GM12878 (cell line): ENCODE measurements around the gene MRPL20. TPM values are rescaled to one million over a fixed set of nuclear protein-coding genes. Genes with fewer than 3 reads are reported as not detected.

Experiments
- ATAC-seq: fragments of 200-7000 bp; cut with Tn5 transposase; 3 replicates; pipeline ENCODE4 v1.9.1; 2020; ENCODE audit warnings: mild to moderate bottlenecking, moderate library complexity
- BruUV-seq: library from RNA; stranded (reverse); fragments of 400-500 nt; replicated peaks from 2 replicates; lab custom pipeline; 2021; lab: Mats Ljungman, UMichigan
- CTCF ChIA-PET: fragments of 300-600 bp; sonication (Branson Sonifier 250); formaldehyde crosslinking; extraction: SDS; loops from one replicate; lab custom pipeline; 2021; ENCODE audit warnings: inconsistent platforms; lab: Yijun Ruan, JAX
- POLR2A ChIA-PET: fragments of 350-600 bp; formaldehyde crosslinking; extraction: SDS; loops from one replicate; lab custom pipeline; 2021; ENCODE audit warnings: inconsistent platforms; lab: Charles Lee
- RAD21 ChIA-PET: fragments of 300-600 bp; sonication (Branson Sonifier 250); formaldehyde crosslinking; loops from one replicate; lab custom pipeline; 2023; ENCODE audit warnings: antibody characterized with exemption; ENCODE audit not compliant: unreplicated experiment; lab: Charles Lee
- SMC1A ChIA-PET: fragments of 300-600 bp; sonication (Branson Sonifier 250); formaldehyde crosslinking; loops from one replicate; lab custom pipeline; 2023; ENCODE audit not compliant: unreplicated experiment, uncharacterized antibody; lab: Charles Lee
- DNase-seq: peaks from one replicate; pipeline ENCODE4 v3.0.0-alpha.2; 2011; ENCODE audit warnings: low read depth, low spot score
- FAIRE-seq: peaks from 3 replicates; lab custom pipeline; 2011; peaks lifted over from hg19 to GRCh38; lab: Jason Lieb, UNC
- H2AFZ ChIP-seq: 2 replicates; pipeline ENCODE4 v1.6.0; 2011; ENCODE audit warnings: low read depth, low read length, control low read depth; ENCODE audit not compliant: control insufficient read depth
- H3K27ac ChIP-seq: 2 replicates; pipeline ENCODE4 v1.5.1; 2011; ENCODE audit warnings: control low read depth; ENCODE audit not compliant: control insufficient read depth, insufficient read depth
- H3K27me3 ChIP-seq, 2 experiments: replicated peaks in 1 of 2; 2 replicates each; pipeline versions ENCODE4 v1.6.0 to v1.6.1; 2011; ENCODE audit warnings: low read length in 1 of 2; ENCODE audit not compliant: control insufficient read depth in 2 of 2, insufficient read depth in 2 of 2
- H3K36me3 ChIP-seq, 2 experiments: 2 replicates each; pipeline ENCODE4 v1.5.1; 2011; ENCODE audit warnings: low read length in 1 of 2; ENCODE audit not compliant: control insufficient read depth in 2 of 2, insufficient read depth in 2 of 2
- H3K4me1 ChIP-seq: 2 replicates; pipeline ENCODE4 v1.6.1; 2011; ENCODE audit warnings: mild to moderate bottlenecking, low read length, moderate library complexity, mixed read lengths; ENCODE audit not compliant: control insufficient read depth, insufficient read depth
- H3K4me2 ChIP-seq: 2 replicates; pipeline ENCODE4 v1.6.0; 2011; ENCODE audit warnings: control low read depth; ENCODE audit not compliant: control insufficient read depth, insufficient read depth
- H3K4me3 ChIP-seq: fragments of 200-600 bp; sonication (generic); 2 replicates; pipeline ENCODE4 v1.5.1; 2016
- H3K79me2 ChIP-seq: 2 replicates; pipeline ENCODE4 v1.6.0; 2011; ENCODE audit warnings: low read length; ENCODE audit not compliant: control insufficient read depth, insufficient read depth
- H3K9ac ChIP-seq: 2 replicates; pipeline ENCODE4 v1.8.0; 2011; ENCODE audit warnings: low read length, control low read depth, mixed read lengths; ENCODE audit not compliant: control insufficient read depth, insufficient read depth
- H3K9me3 ChIP-seq: replicated peaks from 3 replicates; pipeline ENCODE4 v1.5.1; 2011; ENCODE audit warnings: mild to moderate bottlenecking, low read length; ENCODE audit not compliant: control insufficient read depth, insufficient read depth
- H4K20me1 ChIP-seq: 2 replicates; pipeline ENCODE4 v1.6.0; 2011; ENCODE audit not compliant: control insufficient read depth, insufficient read depth
- ATF2 ChIP-seq: IDR thresholded peaks from 2 replicates; pipeline ENCODE4 v1.6.1; 2012; ENCODE audit warnings: low read length, inconsistent platforms
- CHD1 ChIP-seq: IDR thresholded peaks from 2 replicates; pipeline ENCODE4 v1.6.1; 2012; ENCODE audit warnings: low read depth, low read length, improper control_type of control experiment
- DPF2 ChIP-seq: fragments of 450-650 bp; IDR thresholded peaks from 2 replicates; pipeline ENCODE4 v1.6.1; 2017; ENCODE audit warnings: mild to moderate bottlenecking
- EGR1 ChIP-seq, 2 experiments: IDR thresholded peaks; 1 replicate in 1 of 2; 2 replicates in 1 of 2; pipeline ENCODE4 v1.6.1; 2011 to 2012; ENCODE audit warnings: low read depth in 2 of 2, low read length in 2 of 2, borderline replicate concordance in 1 of 2, mild to moderate bottlenecking in 1 of 2, moderate library complexity in 1 of 2
- ESRRA ChIP-seq: IDR thresholded peaks from 2 replicates; pipeline ENCODE4 v1.6.1; 2012; ENCODE audit warnings: mild to moderate bottlenecking, low read length, improper control_type of control experiment
- ETV6 ChIP-seq, 2 experiments: fragments of 450-650 bp in 1 of 2; IDR thresholded peaks in 1 of 2; conservative IDR thresholded peaks in 1 of 2; 2 replicates each; pipeline ENCODE4 v1.6.1; 2014; ENCODE audit warnings: antibody characterized with exemption in 1 of 2, borderline replicate concordance in 1 of 2, low read depth in 1 of 2, mild to moderate bottlenecking in 1 of 2, moderate library complexity in 1 of 2
- FOS ChIP-seq: IDR thresholded peaks from 3 replicates; pipeline ENCODE4 v1.6.1; 2011; ENCODE audit warnings: borderline replicate concordance; ENCODE audit not compliant: insufficient read length; ENCODE audit errors: extremely low read depth
- GATAD2B ChIP-seq: fragments of 450-650 bp; conservative IDR thresholded peaks from 2 replicates; pipeline ENCODE4 v1.6.1; 2017; ENCODE audit warnings: low read depth, mild to moderate bottlenecking, moderate library complexity
- PAX5 ChIP-seq: IDR thresholded peaks from 2 replicates; pipeline ENCODE4 v1.6.1; 2011; ENCODE audit warnings: low read depth, low read length, borderline replicate concordance
- STAT1 ChIP-seq: fragments of 450-650 bp; conservative IDR thresholded peaks from 2 replicates; pipeline ENCODE4 v1.6.1; 2014; ENCODE audit warnings: antibody characterized with exemption, mild to moderate bottlenecking
- STAT3 ChIP-seq: IDR thresholded peaks from 2 replicates; pipeline ENCODE4 v1.6.1; 2011; ENCODE audit warnings: low read depth, low read length, improper control_type of control experiment
- WGBS: methylation state at CpG from one replicate; pipeline ENCODE4 v1.1.6; 2016; ENCODE audit warnings: low lambda C conversion rate; ENCODE audit not compliant: insufficient replicate concordance, insufficient coverage; ENCODE audit errors: missing lambda C conversion rate; 5-methylcytosine and 5-hydroxymethylcytosine counted together
- in situ Hi-C: fragments of 300-500 bp; cut with MboI; formaldehyde crosslinking; loops from 9 replicates; pipeline ENCODE4 v1.14.3; 2018; ENCODE audit warnings: mixed read lengths
- intact Hi-C: fragments of 100-400 bp; cut with micrococcal nuclease; formaldehyde crosslinking; loops from one replicate; pipeline ENCODE4 v1.14.2; 2022; ENCODE audit not compliant: unreplicated experiment
- polyA plus RNA-seq, 11 experiments: library from polyadenylated mRNA; depleted of rRNA in 4 of 11; unstranded in 6 of 11; stranded (reverse) in 5 of 11; fragments of >200 nt; fragmentation: Nextera tagmentation in 4 of 11; fragmentation: Illumina TruSeq in 1 of 11; extraction: Ambion mirVana in 4 of 11; extraction: Trizol in 1 of 11; gene quantifications; 1 replicate in 1 of 11; 2 replicates in 10 of 11; pipeline versions ENCODE4 v1.2.1 to v1.2.3, GENCODE V29; 2011 to 2016; ENCODE audit warnings: inconsistent platforms in 2 of 11, missing spikeins in 2 of 11, low read depth in 1 of 11
- total RNA-seq, 4 experiments: library from RNA; depleted of rRNA in 3 of 4; stranded (reverse); fragments of >200 nt in 3 of 4; fragmentation: Illumina TruSeq in 1 of 4; extraction: Trizol in 1 of 4; gene quantifications; 2 replicates each; pipeline versions ENCODE4 v1.2.1 to v1.2.3, GENCODE V29; 2013 to 2021
- TF ChIP-seq, protein P1 (sequence below): fragments of 450-650 bp; formaldehyde crosslinking; IDR thresholded peaks from 2 replicates; pipeline ENCODE4 v1.4.0; 2020; ENCODE audit warnings: mild to moderate bottlenecking, moderate library complexity

MRPL20 gene
- total and polyA plus RNA-seq, 10 of the 15 experiments (the other 5 are each of a cell fraction or from before 2014, with no cell fraction given): 129 to 525 (median 255) TPM

GRCh38 chr1:1426496-1427105 lies 19.5 kb upstream of the MRPL20 start (continued):
- TF ChIP-seq, protein P1, sequence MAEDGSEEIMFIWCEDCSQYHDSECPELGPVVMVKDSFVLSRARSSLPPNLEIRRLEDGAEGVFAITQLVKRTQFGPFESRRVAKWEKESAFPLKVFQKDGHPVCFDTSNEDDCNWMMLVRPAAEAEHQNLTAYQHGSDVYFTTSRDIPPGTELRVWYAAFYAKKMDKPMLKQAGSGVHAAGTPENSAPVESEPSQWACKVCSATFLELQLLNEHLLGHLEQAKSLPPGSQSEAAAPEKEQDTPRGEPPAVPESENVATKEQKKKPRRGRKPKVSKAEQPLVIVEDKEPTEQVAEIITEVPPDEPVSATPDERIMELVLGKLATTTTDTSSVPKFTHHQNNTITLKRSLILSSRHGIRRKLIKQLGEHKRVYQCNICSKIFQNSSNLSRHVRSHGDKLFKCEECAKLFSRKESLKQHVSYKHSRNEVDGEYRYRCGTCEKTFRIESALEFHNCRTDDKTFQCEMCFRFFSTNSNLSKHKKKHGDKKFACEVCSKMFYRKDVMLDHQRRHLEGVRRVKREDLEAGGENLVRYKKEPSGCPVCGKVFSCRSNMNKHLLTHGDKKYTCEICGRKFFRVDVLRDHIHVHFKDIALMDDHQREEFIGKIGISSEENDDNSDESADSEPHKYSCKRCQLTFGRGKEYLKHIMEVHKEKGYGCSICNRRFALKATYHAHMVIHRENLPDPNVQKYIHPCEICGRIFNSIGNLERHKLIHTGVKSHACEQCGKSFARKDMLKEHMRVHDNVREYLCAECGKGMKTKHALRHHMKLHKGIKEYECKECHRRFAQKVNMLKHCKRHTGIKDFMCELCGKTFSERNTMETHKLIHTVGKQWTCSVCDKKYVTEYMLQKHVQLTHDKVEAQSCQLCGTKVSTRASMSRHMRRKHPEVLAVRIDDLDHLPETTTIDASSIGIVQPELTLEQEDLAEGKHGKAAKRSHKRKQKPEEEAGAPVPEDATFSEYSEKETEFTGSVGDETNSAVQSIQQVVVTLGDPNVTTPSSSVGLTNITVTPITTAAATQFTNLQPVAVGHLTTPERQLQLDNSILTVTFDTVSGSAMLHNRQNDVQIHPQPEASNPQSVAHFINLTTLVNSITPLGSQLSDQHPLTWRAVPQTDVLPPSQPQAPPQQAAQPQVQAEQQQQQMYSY: no peak
- no peak for TF ChIP-seq STAT3
- no peak for TF ChIP-seq STAT1
- no peak for TF ChIP-seq PAX5

- H3K27me3 ChIP-seq: peaks cover 0 to 2% of the 10 kb centered on the region in 2 experiments; a peak in 1 of 4 replicates
- DNase-seq: no peak
- peaks cover 2% of the 10 kb centered on the region; the same call in 1 of the 2 replicates for H3K4me1 ChIP-seq
- no peak overlapping the region for H3K4me2 ChIP-seq
- in situ Hi-C loops (no loop called here), intact Hi-C loops (no loop called here)
- H3K27ac ChIP-seq: no peak overlapping the region
- BruUV-seq: no TSS peak
- peak; percentile 19; the same call in 1 of the 3 replicates for ATAC-seq
- ChIA-PET CTCF (interaction anchor here (1.1 kb wide), 1 partner anchor 11 kb away, joined by 3 read pairs; no protein-coding TSS in a partner anchor), RAD21 (no interaction called here), POLR2A (interaction anchor here (0.6 kb wide), 2 partner anchors 20 to 224 kb away, joined by 3 to 6 read pairs; no protein-coding TSS in a partner anchor), SMC1A (no interaction called here)
- no peak overlapping the region for H3K9ac ChIP-seq
- no peaks in the 10 kb centered on the region for H4K20me1 ChIP-seq
- no peaks in the 10 kb centered on the region for H3K9me3 ChIP-seq
- no peak for FAIRE-seq
- H3K79me2 ChIP-seq: no peaks in the 10 kb centered on the region
- H3K36me3 ChIP-seq: no peaks in the 10 kb centered on the region
- H3K4me3 ChIP-seq: no peak overlapping the region
- WGBS: 11% methylated on average over 29 of the region's 33 CpGs
- no peak overlapping the region for H2AFZ ChIP-seq
- TF ChIP-seq ESRRA (no peak), DPF2 (no peak), FOS (no peak), GATAD2B (no peak), ETV6 (conservative IDR thresholded peaks at IDR 0.05 in 1 of 2, IDR thresholded peaks at IDR 0.05 in 1 of 2; ENCODE audit: borderline replicate concordance in 1 of 2, low read depth in 1 of 2) (no peak), EGR1 (IDR thresholded peaks at IDR 0.05; ENCODE audit: borderline replicate concordance in 1 of 2, low read depth in 2 of 2, low read length in 2 of 2) (no peak), CHD1 (no peak), ATF2 (no peak)
Measured at GRCh38 chr1:1425753-1426495, 18.8 kb upstream of the MRPL20 start.
